SHP77 (cell line): Measurements from ENCODE around the gene POP4.

ENCODE experiments used
- DNase-seq, 2 experiments: peaks; one replicate each; lab custom pipeline; 2025; lab: John Stamatoyannopoulos, UW

The POP4 gene

DNA sequence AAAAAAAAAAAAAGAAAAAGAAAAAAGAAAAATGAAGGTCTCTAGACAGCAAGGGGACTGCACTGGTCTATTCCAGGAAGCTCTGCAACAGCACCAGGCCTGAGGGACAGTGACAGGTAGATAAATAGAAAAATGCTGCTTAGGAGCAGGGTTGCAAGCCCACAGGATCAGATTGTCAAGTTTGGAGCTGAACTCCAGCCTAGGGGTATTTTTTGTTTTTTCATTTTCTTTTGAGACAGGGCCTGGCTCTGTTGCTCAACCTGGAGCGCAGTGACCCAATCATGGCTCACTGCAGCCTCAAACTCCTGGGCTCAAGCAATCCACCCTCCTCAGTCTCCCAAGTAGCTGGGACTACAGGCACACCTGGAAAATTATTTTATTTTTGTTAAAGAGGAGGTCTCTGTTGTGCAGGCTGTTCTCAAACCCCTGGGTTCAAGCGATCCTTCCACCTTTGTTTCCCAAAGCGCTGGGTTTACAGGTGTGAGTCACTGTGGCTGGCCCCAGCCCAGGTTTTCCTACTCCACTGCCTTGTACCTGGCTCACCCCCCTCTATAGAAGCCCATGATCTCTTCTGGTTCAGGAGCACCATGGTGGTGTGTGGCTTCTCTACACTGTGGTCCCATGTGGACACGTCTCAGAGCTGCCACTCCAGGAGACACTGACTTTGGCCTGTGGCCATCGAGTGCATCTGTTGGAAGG lies 23.9 kb downstream of the POP4 start:
- no peak for DNase-seq

DNA sequence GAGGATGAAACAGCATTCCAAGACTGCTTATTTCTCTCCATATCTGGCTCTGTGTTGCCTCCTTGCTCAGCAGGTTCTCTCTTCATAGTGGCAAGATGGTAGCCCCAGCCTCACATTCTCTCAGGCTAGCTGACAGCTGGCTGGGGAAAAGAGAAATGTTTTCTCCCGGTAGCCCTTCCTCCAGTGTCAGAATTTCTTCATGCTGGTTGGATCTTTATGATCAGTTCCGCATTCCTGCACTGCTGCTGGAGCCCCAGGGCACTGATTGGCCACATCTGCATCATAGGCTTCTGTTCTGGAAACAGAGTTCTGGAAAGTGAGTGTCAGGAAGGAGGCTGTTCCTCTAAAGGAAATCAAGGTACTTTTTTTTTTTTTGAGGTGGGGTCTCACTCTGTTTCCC lies 24.6 kb downstream of the POP4 start:
- DNase-seq = no peak

DNA sequence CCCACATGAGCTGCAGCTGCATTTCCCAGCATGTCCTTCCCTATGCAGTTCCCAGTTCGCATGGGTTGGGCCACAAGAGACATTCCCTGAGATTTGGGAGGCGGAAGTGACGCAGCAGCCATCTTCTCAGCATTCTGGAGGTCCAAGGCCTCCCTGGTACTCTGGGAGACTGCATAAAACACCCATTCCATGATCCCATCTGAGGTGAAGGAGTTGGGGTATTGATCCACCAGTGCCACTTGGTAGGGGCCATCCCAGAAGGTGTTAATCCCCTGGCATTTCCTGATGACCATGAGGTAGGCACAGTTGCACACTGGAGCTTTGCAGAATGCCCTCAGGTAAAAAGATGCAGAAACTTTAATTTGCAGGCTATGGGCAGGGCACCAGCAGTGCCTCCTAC lies 25.4 kb downstream of the POP4 start:
- DNase-seq = no peak

DNA sequence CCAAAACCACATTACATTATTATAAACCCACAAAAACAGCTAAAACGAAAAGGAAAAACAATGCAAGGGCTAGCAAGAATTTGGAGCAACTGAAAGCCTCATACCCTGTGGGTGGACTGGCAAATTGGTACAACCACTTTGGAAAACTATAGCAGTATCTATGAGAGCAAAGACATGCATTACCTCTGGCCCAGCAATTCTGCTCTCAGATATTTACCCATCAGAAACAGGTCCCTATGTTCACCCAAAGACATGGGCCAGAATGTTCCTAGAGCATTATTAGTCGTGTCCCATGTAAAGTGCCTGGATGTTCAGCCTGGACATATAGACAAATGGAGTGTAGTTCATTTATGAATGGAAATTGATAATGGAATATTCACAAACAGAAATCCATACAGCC lies 27.9 kb downstream of the POP4 start:
- DNase-seq = no peak

DNA sequence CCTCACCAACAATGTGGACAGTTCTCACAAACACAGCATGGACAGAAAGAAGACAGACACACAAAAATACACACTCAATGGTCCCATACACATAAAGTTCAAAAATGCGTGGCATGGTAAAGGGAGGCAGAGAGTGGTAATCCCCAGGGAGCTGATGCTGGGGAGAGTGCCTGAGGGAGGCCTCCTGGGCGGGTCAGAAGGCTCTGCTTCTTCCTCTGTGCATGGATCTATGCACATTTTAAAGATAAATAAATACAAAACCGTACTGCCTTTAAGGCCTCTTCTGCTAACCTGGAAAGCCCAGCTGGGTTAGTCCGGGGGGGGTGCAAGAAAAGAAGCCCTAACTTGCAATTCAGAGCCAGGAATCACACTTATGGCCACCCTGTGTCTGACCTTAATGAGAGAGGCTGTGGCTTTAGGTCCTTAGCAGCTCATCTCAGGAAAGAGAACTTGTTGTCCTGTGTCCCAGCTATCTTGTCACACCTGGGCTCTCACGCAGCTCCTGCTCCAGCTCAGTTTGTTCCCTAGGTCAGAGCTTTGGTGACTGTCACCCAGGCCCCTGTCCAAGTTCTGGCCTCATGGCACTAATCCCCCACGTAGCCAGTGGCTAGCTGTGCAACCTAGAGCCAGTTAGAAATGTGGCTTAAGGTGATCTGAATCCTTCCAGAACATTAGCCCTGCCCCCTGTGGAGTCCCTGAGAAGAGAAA lies 28.5 kb downstream of the POP4 start:
- no peak for DNase-seq

DNA sequence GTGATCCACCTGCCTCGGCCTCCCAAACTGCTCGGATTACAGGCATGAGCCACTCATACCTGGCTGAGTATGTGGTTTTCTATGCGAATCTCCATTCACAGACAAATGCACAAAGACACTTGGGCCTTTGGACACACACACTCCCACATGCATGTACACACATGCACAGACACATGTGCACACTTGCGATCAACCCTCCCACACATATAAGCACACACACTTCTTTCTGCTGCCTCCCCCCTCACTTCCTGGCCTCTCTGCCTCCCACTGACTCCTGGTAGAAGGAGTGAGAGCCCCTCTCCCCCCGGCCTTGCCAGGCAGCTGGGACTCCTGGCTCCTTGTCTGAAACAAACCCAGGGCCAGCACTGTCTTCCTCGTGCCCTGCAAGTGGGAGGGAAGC lies 29.9 kb downstream of the POP4 start:
- DNase-seq = no peak

DNA sequence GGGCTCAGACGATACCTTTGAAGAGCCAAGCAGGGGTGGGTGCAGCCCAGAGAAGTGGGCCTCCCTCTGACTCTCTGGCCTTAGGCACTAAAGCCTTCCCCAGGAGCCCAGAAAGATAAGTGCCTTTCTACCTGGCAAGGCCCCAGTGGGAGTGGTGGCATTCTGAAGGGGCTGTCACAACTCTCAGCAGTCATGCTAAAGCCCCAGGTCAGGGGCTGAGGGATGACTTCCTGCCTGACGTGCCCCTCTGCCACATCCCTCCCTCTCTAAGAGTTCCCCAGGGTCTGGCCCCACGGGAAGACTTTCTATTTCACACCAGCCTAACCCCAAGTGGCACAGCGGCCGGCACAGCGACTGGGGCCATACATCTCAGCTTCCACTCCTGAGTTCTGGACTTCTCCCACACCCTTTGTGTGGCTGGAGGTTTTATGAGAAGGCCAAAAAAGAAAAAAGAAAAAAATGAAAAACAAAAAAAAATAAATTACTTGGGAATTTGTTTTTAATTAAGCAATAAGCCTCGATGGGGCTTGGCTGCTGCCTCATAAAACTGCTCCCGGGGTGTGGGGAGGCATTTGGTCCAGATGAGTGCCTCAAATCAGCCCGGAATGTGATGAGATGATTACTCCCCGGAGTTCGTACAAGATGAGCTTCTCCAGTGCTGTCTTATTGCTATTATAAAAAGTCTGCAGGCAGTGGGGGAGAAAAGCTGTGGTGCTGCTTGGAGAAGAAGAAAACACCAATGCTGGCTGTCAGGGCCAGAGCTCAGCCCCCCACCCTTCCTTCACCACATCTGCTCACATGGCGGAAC lies 30.7 kb downstream of the POP4 start:
- no peak for DNase-seq

DNA sequence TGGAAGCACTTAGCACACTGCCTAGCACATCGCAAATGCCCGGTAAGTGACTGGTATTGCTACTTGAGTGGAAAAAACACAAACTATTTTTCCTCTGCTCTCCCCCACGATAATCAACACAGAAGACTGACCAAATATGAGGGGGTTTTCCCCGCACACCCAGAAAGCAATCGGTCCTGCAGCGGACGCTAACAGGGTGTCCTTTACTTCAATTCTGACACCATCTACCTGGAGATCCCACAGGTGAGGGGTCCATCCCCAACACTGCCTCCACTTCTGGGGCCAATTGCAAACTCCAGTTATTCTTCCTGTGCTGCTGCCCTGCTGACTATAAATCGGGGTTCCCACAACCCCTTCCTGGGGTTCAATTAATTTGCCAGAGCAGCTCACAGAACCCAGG lies 33.0 kb downstream of the POP4 start:
- DNase-seq = no peak

DNA sequence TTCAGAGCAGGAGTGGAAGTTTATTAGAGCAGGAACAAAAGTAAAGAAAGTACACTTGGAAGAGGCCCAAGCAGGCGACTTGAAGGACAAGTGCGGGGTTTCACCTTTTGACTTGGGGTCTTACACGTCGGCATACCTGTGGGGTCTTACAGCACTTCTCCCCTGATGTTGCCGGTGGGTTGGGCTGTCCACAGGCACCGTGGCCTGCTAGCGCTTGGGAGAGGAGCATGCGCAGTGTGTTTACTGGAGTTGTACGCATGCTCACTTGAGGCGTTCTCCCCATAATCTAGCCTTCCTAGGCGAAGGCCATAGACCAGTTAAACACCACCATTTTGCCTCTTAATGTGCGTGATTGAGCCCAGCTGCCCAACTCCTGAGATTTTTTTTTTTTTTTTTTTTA lies 34.1 kb downstream of the POP4 start:
- no peak for DNase-seq

DNA sequence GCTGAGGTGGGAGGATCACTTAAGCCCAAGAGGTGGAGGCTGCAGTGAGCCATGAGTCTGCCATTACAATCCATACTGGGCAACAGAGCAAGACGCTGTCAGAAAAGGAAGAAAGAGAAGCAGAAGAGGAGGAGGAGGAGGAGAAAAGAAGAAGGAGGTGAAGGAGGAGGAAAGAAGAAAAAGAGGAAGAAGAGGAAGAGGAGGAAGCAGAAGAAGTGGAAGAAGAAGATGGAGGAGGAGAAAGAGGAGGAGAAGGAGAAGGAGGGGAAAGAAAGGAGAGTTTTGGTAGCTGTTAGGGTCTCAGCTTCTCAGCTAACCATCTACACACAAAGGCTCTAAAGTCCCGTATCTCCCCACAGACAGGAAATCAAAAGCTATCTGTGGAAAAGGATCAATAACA lies 35.5 kb downstream of the POP4 start:
- DNase-seq = no peak

DNA sequence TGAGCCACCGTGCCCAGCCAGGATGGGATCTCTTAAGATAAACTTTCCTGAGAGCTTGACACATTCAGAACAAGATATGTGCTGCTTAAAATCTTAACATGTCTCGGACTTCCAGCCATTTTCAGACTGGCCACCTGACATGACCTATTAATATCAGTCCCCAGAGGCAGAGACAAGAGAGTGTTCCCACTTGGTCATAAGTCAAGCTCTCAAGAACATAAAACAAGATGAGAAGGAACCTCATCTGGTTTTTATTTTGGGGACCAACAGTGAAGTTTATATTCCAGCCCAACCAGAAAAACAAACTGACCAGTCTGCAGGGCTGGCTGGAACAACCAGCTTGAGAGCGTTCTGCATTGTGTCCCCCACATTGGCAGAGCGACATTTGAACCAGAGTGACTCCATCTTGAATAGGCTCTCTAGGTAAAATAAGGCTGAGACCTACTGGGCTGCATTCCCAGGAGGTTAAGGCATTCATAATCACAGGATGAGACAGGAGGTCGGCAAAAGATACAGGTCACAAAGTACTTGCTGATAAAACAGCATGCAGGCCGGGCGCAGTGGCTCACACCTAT lies 37.4 kb downstream of the POP4 start:
- DNase-seq = no peak

DNA sequence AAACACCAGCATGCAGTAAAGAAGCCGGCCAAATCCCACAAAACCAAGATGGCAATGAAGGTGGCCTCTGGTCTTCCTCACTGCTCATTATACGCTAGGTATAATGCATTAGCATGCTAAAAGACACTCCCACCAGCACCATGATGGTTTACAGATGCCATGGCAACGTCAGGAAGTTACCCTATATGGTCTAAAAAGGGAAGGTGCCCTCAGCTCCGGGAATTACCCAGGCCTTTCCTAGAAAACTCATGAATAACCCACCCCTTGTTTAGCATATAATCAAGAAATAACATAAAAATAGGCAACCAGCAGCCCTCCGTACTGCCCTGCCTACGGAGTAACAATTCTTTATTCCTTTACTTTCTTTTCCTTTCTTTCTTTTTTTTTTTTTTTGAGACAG lies 38.1 kb downstream of the POP4 start:
- no peak for DNase-seq

DNA sequence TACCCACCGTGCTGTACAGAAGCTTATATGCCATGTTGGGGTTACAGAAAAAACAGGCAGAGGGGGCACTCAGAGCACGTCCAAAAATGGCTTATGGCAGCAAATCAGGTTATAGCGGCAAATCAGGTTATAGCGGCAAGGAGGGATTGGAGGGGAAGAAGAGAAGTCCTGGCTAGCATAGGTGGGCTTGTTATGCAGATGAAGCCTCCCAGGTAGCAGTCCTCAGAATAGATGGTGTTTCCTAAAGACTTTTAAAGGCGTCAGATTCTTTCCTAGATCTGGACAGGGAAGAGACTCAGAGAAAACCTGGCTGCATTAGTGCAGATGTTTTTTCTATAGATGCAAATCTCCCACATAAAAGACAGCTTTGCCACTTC lies 39.4 kb downstream of the POP4 start:
- DNase-seq = no peak

DNA sequence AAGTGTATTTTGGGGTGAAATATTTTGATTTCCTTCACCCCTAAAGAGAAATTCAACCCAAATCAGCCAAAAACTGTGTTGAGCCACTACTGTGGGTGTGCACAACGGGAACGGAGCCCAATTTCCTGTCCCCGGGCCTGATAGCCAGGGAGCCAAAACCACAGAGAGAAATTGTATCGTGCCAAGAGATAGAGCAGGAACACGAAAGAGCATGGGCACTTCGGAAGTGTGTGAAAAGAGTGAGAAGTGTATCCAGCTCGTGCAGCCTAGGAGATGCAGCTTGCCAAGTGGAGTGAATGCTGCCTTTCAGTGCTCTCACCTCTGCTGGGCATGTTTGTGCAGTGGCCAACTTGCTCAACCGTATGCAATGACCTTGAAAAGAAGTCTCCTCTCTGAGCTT lies 39.8 kb downstream of the POP4 start:
- no peak for DNase-seq

DNA sequence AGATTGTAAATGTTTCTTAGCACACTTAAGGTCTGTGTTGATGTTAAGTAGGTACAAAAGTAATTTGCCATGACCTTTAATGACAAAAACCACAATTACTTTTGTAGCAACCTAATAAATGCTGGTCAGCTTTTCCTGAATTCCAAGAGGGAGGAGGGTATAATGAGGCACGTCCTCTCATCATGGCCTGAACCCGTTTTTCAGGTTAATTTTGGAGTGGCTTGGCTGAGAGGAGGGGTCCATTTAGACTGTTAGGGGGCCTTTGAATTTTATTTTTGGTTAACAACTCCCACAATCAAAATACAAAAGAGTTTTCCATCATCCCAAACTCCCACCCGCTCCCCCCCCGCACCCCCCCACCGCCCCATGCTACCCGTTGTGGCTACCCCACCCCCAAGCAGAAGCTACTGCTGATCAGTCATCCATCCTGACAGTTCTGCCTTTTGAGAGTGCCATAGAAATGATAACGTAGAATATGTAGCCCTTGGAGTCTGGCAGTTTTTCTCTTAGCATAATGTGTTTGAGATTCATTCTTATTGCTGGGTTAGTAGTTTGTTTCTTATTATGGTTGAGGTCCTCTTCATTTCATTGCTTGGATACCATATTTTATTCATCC lies 44.8 kb downstream of the POP4 start:
- no peak for DNase-seq

DNA sequence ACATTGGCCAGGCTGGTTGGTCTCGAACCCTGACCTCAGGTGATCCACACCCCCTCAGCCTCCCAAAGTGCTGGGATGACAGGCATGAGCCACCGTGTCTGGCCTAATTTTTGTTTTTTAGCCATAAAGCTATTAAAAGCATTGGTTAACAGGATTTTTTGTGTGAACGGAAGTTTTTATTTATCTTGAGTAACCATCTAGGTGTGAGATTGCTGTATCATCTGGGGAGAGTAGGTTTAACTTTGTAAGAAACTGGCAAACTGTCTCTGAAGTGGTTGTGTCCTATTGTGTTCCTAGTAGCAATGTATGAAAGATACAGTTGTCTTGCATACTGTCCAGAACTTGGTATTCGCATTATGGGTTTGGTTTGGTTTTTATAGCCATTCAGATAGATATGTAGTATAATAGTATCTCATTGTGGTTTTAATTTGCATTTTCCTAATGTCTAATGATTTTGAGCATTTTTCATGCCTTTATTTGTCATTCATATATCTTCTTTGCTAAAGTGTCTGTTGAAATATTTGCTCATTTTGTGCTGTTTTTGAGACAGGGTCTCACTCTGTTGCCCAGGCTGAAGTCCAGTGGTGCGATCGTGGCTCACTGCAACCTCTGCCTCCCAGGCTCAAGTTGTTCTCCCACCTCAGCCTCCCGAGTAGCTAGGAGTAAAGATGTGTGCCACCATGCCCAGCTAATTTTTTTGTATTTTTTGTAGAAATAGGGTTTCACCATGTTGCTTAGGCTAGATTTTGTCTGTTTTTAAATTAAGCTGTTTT lies 45.7 kb downstream of the POP4 start:
- no peak for DNase-seq

DNA sequence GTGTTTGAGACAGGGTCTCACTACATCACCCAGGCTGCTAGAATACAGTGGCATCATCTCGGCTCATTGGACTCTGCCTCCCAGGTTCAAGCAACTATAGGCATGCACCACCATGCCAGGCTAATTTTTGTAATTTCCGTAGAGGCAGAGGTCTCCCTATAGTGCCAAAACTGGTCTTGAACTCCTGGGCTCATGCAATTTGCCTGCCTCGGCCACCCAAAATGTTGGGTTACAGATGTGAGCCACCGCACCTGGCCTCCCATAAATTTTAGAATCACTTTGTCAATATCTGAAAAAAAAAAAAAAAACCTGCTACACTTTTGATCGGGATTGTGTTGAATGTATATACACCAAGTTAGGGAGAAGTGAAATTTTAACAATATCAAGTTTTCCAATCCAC lies 47.3 kb downstream of the POP4 start:
- DNase-seq = no peak

DNA sequence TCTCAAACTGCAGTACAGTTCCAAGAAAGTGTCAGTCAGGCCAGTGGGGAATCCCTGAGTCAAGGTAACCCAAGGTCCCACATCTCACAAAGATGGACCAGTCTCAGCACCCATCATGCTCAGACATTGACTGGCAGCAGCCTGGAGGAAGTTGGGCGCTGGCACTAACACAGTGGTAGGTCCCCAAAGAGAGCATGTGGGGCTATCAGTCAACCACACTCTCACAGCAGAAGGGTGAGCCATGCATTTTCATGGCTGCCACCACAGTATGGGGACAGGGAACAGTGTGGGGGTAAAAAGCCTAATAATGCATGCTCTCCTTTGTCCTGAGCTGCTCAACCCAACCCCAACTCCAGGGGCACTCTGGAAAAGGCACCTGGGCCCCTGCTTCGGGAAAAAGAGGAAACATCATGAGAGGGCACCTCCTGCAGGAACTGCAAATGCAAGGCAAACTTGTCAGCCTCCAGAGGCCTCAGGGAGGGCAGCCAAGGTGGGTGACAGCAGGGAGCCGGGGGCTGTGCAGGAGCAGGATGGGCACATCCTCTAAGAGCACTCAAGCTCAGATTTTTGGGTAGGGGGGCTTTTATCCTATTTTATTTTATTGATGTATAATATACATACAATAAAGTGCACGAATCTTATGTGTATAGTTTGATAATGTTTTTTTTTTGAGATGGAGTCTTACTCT lies 49.7 kb downstream of the POP4 start:
- no peak for DNase-seq

DNA sequence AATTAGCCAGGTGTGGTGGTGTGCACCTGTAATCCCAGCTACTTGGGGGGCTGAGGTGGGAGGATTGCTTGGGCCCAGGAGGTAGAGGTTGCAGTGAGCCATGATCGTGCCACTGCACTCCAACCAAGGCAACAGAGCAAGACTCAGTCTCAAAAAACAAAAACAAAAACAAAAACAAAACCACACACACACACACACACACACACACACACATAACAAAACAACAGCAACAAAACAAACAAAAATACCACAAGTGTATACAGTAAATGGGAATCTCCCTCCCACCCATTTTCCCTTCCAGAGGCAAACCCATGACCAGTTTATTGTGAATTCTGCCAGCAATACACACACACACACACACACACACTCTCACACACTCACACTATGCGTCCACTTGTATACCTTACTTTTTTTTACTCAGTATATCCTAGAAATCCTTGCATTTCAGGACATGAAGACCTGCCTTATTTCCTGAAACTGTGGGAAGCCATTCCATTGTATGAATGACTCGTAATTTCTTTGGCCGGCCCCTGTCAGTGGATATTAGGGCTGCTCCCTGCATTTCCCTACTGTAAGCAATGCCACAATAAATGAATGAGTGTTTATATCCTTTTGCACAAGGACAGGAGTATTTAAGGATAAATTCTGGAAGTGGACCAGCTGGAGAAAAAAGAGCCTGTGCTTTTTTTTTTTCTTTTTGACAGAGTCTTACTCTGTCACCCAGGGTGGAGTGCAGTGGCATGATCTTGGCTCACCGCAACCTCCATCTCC lies 52.3 kb downstream of the POP4 start:
- DNase-seq = no peak

DNA sequence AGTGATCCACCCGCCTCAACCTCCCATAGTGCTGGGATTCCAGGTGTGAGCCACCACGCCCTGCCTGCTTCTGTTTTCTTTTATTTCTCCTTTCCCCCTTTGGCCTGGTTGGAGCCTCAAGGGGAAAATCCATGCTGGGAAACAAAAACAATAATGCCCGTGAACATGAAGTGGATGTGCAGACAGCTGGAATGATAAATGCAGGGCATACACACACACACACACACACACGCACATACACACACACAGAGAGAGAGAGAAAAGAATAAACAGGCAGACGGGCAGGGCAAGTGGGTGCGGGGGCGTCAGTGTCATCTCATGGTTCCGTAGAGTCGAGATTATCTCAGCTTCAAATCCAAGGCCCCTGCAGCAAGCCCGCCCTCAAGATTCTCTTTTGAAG lies 54.8 kb downstream of the POP4 start:
- no peak for DNase-seq
